Measurements from ENCODE around the gene SCAMP4. TPM values are rescaled to one million over a fixed set of nuclear protein-coding genes. Genes with fewer than 3 reads are reported as not detected.
A peak's percentile ranks its signal among the peaks of the same experiment; 100 is the strongest.

The SCAMP4 gene
- total RNA-seq, 1 donor from 2014 or later: 53.5 TPM

DNA sequence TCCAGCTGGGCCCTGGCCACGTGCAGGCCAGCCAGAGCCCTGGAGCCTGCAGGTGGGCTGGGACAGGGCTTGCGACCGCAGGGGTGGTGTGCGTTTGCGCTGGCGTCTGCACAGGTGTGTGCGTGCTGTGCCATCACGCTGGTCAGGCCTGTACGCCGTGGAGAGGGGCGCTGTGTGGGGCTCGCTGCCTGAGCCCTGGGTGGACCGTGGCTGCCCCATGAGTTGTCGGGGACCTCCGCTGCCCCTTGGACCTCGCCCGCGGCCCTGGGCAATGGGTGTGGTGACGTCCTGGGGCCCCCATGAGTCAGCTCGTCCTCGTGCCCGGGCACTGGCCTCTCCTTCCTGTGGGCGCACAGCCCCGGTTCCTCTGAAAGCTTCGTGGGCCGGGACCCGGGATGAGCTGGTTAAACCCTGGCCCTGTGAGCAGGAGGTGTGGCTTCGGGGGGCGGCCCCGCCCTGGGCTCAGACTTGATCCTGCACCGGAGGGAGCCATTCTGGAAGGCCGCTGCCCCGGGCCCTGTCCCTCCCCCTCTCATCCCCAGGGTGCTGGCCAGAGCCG lies 42.5 kb downstream of the SCAMP4 start:
- DNase-seq (ENCODE audit: low spot score): no peak
- intact Hi-C loops (cut with DNase I): no loop called here
- no peak for ATAC-seq

DNA sequence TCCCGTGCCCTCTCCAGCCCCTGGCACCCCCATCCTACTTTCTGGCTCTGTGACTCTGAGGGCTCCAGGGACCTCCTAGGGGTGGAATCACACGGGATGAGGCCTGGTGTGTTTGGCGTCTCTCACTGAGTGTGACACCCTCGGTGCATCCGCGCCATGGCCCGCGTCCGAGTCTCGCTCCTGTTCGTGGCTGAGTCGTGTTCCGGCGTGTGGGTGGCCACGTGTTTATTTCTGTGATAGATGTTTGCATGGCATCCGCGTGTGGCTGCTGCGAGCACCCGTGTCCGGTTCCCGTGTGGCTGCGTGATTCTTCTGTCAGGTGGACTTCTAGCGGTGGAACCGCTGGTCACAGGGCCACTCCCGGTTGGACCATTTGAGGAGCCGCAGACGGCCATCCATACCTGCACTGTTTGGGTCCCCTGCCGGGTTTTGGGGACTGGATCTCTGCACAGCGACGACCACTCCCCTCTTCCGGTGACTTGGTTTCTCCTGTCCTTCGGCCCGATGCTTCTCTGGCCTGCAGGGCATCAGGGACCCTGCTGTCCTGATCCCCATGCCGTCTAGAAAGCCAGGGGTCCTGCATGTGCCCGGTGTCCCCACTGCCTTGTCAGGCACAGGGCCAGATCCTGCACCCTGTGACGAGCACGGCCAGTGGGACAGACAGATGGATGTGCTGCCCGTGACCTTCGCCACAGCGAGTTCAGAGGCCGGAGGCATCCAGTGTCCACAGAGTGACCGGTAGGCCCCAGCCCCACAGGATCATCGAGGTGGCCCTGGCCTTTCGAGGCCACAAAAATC lies 44.3 kb downstream of the SCAMP4 start:
- DNase-seq (ENCODE audit: low spot score): no peak
- no peak for ATAC-seq
- intact Hi-C loops (cut with DNase I): no loop called here

DNA sequence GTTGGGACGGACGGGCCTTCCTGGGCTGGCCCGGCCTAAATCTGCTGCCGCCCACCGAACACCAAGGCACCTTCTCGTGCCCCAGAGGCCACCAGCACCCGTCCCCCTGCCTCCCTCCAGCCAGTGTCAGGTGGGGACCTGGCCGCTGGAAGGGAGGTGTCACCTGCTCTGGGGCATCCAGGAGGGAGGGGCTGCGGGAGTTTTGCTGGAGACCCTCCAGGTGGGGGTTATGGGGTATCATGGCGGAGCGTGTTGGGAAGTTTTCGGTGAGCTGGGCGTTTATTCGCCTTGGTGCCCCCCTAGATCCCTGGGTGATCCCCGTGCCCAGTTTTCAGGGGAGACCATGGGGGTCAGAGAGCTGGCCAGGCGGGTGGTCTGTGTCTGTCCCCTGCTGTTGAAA lies 45.4 kb downstream of the SCAMP4 start:
- no peak for ATAC-seq
- no peak for DNase-seq (ENCODE audit: low spot score)
- intact Hi-C loops (cut with DNase I): no loop called here

DNA sequence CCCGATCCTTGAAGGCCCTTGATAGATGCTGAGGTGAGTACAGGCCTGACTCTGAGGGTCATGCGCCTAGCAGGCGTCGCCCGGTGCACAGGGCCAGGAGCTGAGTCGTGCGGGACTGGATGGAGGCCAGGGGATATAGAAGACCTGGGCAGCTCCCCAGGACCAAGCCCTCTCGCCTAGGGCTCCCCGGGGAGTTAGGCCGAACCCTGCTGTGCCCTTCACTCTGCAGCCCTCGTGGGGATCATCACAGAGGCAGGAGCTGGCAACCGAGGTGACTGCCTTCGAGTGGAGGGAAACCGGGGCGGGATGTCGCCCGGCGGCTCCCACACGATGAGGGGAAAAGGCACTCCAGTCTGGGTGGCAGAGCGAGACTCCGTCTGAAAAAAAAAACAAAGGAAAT lies 47.4 kb downstream of the SCAMP4 start:
- DNase-seq (ENCODE audit: low spot score) (no peak), ATAC-seq (no peak)
- intact Hi-C loops (cut with DNase I): no loop called here

DNA sequence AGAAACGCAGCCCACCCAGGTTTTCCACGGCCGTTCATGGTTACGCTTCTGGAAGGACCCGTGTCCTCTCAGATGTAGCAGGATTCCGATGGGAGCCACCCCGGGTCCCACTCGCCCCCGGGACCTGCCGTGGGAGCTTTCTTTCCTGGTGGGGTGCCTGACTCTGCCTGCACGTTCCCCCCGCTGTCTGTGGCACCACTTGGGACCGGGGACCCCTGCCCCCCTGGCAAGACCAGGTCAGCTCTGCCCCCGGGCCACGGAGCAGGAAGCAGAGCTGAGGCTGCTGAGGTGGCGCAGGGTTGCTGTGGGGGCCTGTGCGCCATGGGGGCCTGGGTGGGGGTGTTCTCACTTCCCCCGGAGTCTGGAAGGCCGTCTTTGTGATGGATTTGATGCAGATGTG lies 47.8 kb downstream of the SCAMP4 start:
- DNase-seq (ENCODE audit: low spot score) (no peak), ATAC-seq (no peak)
- intact Hi-C loops (cut with DNase I): no loop called here

DNA sequence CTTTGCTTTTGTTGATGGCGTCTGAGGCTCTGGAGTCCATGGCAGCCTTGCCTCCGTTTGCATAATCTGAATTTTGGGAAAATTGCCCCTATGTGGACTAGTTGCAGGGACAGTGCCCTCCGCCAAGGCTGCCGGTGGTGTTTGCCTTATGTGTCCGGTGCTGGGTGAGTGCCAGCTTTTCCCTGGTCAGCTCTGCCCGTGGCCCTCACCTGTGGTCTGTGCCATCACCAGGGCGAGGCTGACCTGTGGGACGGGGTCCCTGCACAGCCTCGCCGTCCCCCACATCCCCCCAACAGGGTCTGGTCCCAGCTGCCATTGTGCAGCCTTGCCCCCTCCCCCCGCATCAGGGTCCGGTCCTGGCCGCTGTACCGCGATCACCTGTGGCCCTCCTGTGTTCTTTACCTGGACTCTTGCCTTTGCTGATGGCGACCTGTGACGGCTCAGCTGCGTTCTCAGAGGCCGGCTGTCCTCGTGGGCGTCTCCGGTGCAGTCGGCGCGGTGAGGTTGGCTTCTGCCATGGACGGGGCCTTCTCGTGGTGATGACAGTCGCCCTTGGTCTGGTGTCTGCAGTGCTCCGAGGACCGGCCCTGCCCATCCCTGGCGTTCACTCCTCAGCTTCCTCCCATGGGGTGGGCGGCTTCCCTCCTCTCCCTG lies 48.4 kb downstream of the SCAMP4 start:
- intact Hi-C loops (cut with DNase I): no loop called here
- DNase-seq (ENCODE audit: low spot score) (no peak), ATAC-seq (no peak)

DNA sequence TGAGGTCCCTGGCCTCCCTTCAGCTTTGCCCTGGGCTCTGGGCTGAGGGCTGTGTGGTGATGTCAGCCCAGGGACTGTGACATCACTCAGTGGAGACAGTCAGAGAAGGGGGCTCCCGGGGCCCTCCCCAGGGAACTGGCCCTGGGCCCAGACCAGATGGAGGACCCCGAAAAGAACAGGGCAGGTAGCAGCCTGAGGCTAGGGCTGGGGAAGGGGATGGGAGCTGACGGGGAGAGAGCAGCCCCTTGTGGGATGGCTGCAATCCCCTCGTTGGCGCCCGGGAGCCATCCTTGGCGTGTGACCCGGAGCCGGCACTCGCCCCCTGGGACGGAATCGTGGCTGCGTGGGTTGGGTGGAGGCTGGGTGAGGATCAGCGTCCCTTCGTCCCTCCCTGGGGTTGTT lies 49.3 kb downstream of the SCAMP4 start:
- ATAC-seq (no peak), DNase-seq (ENCODE audit: low spot score) (no peak)
- intact Hi-C loops (cut with DNase I): no loop called here

DNA sequence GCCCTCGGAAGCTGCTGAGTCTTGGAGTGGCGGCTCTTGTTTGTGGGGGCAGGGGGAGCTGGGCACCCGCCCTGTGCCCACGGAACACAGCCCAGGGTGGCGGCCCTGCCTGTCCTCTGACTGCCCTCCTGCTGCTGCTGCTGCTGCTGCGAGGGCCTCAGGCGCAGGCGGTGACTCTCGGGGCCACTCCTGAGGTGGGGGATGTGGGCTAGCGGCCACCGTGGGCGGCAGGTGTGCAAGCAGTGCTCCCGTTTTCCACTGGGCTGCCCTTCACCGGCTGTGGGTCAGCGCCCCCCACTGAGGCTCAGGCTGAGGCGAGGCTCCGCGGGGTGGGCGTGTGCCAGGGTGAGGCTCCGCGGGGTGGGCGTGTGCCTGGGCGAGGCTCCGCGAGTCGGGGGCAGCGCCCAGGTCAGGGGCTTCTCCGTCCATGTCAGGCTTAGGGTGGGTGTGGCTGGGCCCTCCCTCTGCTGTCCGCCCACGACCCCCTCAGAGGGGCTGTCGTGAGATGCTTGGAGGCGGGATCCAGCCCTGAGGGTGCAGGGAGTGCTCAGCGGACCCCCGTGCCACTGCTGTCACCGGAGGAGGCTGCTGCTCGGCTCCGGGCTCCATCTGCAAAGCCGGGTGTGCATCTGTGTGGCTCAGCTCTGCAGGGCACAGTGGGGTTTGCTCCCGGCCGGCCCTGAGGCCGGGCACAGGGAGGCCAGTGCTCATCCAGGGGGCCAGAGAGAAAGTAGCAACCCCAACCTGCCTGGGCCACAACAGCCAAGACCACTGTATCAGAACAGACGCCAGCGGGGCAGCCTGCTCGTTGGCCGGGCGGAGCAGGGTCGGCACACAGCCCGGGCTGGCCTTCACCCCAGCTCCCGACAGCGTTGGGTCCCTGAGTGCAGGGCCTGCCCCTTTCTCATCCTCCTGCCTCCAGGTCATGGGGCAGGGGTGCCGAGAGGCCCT lies 50.2 kb downstream of the SCAMP4 start:
- intact Hi-C loops (cut with DNase I): no loop called here
- ATAC-seq (peak; percentile 21), DNase-seq (ENCODE audit: low spot score) (no peak)

DNA sequence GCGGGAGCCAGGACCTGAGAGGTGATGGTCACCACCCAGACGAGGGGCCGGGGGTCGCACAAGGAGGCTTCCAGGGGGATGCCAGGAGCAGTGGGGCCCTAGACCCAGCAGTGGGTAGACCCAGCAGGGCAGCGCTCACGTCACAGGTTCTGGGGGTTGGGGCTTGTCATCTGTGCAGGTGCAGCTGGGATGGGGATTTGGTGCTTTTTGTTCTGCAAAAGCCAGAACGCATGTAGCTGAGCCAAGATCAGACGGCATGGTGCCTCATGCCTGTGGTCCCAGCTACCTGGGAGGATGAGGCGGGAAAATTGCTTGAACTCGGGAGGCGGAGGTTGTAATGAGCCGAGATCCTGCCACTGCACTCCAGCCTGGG lies 50.9 kb downstream of the SCAMP4 start:
- DNase-seq (ENCODE audit: low spot score): no peak
- intact Hi-C loops (cut with DNase I): no loop called here

DNA sequence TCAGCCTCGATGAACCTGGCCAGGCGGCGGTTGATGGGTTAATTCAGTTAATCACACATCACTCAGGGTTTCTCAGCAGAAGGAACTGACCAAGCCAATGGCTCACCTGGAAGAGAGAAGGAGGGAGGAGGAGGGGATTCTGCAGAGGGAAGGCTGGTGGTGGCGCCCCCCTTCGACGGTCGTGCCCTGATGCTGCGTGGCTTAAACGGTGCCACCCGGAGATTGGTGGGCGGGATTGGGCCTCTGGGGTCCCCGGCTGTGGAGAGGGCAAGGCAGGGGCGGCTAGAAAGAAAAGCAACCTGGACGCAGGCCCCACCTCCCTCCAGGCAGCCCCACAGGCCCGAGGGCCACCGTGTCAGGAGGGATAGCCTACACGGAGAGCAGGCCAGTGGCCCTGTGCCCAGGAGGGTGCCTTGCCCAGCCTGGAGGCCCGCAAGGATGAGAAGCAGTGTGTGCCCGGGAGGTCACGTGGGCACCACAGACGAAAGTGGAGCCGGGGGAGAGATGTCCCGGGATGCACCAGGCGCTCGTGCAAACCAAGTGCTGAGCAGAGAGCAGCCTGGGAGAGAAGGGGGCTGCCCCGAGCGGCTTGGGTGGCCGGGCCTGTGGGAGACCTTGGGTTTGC lies 51.8 kb downstream of the SCAMP4 start:
- ATAC-seq (peak; percentile 50), DNase-seq (ENCODE audit: low spot score) (no peak)
- intact Hi-C loops (cut with DNase I): no loop called here

More for the DNA sequence above, 50.9 kb downstream of the SCAMP4 start:
- ATAC-seq: no peak

DNA sequence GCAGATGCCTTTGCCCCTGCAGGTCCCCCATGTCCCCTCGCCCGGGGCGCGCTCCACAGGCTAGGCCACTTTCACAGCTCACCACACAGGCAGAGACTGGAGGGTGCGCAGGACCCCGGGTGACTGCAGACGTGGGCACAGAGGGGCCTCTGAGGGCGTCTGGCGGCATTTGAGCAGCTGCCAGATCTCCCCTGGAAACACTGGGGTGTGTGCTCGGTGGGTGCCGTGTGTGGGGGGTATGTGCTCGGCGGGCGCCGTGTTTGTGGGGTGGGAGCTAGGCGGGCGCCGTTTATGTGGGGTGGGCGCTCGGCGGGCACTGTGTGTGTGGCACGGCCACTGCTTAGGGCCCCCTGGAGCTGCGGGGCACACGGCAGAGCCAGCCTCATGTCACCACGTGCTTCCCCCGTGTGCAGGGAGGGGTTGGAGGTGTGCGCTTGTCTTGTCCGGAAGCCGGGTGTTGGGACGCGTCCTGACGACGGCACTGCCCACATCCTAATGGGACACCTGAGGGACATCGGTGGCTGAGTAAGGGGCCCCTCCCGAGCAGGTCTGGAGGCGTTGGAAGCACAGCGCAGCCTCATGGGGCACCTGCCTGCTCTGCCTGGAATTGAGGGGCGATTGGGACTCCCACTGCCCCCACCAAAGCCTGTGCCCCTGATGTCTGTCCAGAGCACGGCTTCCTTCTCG lies 52.5 kb downstream of the SCAMP4 start:
- ATAC-seq: no peak
- intact Hi-C loops (cut with DNase I): no loop called here
- DNase-seq (ENCODE audit: low spot score): no peak

DNA sequence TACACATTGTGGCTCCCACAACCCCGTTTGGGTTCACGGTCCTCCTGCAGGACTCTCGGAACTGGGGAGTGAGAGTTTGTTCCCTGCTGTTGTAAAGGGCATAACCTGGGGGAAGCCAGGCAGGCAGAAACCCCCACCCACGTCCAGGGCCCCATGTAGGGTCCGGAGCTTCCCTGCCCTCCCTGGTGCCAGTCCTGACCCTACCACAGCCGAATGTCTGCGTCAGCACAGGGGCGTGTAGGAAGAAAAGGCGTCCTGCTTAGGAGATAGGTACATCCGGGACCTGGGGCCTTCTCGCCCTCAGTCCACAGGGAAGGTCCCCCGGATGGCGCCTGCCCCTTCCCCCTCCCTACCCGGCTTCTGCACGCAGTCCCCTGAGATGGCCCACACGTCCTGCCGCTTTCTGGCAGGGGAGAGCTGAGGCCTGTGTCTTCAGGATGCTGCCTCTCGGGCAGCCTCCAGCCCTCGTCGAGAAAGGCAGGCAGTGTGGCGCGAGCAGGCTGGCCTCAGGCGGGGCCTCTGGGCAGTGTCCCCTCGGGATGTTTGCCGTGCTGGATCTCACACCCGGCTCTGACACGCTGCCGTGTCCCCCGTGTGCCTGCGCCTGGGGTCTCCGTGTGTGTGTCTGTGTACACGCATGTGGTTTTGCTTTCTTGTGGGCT lies 54.9 kb downstream of the SCAMP4 start:
- ATAC-seq (no peak), DNase-seq (ENCODE audit: low spot score) (no peak)
- intact Hi-C loops (cut with DNase I): no loop called here

DNA sequence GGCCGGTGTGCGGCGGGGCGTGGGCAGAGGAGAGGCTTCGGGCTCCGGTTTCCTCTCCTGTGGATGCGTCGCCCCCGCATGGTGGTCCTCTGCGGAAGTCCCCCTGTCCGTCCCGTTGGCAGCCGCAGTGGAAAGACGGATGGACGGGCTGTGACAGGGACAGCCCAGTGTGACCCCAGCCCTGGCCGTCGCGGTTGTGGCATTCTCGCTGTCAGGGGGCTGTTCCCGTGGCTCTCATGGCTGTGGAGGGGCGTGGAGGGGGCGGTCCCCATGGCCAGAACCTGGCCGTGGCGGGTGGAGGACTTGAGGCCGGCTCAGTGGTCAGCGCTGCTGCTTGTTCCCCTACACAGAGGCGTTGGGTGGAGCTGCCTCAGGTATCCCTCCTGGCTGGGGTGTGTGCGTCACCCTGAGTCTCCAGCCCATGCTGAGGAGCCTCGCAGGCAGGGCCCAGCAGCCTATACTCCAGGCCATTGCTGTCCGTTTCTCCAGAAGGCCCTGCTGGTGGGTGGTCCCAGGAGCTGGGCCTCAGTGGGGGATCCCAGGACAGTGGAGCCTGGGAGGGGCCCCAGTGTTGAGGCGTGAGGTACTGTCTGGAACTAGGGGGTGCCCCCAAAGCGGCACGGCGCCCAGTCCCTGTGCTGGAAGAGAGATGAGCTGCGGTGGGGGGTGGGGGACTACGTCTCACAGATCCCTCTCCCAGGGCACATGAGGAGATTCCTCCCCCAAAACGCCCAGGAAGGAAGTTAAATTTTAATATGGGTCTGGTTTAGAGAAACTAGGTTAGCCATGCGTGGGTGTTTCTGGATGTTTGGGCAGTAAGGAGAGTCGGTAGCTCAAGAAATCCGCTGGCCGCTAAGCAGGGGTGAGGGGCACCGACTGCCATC lies 56.0 kb downstream of the SCAMP4 start:
- DNase-seq (ENCODE audit: low spot score): no peak
- intact Hi-C loops (cut with DNase I): no loop called here
- ATAC-seq: no peak

DNA sequence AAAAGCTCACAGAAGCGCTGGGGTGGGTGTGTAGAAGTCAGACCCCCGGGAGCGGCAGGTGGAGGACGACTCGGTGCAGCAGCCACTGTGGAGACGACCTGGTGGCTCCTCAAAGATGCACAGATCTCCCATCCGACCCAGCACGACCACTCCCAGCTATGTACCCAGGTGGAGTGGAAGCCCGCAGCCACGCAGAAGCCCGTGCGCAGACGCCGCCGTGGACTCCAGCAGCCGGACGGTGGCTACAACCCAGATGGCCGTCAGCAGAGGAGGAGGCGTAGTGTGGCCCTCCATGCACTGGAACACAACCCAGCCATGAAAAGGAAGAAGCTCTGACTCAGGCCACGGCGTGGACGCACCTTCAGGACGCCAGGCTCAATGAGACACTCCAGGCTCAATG lies 57.5 kb downstream of the SCAMP4 start:
- intact Hi-C loops (cut with DNase I): no loop called here
- ATAC-seq (no peak), DNase-seq (ENCODE audit: low spot score) (no peak)

DNA sequence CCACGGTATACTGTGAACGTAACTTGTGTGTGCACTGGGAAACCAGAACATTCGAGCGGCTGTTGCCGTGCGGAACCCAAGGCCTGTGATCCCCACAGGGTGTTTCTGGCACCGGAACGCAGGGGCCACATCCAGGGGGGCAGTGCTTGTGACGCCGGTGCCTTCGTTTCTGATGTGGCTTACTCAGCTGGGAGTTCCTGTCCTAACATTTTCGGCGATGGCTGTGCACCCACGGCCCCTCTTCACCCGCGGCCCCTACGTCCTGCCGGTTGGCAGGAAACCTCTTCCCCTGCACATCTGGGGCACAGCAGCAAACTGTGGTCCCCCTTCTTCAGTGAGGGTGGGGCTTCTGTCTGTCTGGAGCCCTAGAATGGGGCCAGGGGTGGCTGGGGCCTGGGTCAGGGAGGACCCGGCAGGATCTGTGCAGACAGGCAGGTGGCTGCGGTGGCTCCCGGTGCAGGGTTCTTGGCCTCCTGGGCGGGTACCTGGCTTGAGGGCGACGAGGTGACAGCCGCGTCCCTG lies 61.9 kb downstream of the SCAMP4 start:
- no peak for ATAC-seq
- DNase-seq (ENCODE audit: low spot score): no peak
- intact Hi-C loops (cut with DNase I): no loop called here

DNA sequence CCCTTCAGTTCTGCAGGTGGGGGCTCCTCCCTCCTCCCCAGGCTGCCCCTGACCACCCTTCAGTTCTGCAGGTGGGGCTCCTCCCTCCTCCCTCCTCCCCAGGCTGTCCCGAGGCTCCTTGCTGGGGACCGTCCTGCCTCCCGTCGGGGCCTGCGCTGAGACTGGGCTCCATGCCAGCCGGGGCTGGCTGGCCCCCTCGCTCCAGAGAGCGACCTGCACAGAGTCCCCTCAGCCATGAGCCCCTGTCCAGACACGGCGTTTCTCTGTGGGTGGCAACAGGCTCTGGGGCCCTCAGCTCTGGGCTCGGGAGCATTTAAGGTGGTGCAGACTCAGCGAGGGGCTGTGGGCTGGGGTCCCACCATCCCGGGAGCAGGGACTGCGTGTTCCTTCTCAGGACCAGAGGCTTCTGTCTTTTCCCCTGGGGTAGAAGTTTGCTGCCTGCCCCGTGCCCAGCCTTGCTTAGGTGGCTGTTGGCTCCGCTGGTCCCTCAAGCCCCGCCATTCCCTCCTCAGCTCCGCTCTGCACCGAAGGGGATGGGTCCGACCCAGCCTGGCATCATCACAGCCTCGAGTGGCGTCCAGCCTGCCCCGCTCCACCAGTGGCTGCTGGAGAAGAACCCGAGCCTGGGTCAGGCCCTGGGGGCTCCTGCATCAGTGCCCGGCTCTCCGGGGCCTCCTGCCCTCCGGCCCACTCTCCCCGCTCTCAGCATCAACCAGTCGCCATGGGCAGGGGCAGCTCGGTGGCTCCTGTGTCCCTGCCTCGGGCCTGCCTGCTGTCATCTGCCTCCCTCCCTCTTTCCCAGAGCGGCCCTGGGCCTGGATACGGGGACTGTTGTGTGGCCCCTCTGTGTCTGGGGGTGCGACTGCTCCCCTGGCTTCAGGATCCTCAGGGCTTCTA lies 63.3 kb downstream of the SCAMP4 start:
- ATAC-seq (peak; percentile 15), DNase-seq (ENCODE audit: low spot score) (no peak)
- intact Hi-C loops (cut with DNase I): no loop called here
